Measurements from ENCODE around the gene DDX24.

DDX24 gene

DNA sequence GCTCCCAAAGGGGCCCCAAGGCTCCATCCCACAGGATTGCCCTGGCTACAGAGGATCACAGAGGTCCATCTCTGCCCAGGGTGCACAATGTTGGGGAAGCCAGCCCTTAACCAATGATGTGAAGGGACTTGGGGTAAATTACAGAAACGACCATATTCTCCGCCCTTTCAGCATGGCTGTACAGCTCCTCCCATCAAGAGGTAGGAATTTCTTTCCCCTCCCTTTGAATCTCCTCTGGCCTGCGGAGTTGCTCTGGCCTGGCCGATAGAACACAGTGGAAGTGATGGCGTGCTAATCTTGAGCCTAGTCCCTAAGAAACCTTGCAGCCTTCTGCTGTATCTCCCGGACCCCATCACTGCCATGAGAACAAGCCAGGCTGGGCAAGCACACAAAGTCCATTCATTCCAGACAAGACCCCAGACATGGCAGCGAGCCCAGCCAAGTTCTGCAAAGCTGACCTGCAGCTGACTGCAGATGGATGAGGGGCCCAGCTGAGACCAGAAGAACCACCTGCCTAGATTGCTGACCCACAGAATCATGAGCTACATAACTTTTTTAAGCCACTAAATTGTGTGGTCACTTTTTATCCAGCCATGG is 22.6 kb upstream of the DDX24 start:
- TF ChIP-seq, protein P1, sequence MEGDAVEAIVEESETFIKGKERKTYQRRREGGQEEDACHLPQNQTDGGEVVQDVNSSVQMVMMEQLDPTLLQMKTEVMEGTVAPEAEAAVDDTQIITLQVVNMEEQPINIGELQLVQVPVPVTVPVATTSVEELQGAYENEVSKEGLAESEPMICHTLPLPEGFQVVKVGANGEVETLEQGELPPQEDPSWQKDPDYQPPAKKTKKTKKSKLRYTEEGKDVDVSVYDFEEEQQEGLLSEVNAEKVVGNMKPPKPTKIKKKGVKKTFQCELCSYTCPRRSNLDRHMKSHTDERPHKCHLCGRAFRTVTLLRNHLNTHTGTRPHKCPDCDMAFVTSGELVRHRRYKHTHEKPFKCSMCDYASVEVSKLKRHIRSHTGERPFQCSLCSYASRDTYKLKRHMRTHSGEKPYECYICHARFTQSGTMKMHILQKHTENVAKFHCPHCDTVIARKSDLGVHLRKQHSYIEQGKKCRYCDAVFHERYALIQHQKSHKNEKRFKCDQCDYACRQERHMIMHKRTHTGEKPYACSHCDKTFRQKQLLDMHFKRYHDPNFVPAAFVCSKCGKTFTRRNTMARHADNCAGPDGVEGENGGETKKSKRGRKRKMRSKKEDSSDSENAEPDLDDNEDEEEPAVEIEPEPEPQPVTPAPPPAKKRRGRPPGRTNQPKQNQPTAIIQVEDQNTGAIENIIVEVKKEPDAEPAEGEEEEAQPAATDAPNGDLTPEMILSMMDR (IDR thresholded peaks at IDR 0.05), result no peak

DNA sequence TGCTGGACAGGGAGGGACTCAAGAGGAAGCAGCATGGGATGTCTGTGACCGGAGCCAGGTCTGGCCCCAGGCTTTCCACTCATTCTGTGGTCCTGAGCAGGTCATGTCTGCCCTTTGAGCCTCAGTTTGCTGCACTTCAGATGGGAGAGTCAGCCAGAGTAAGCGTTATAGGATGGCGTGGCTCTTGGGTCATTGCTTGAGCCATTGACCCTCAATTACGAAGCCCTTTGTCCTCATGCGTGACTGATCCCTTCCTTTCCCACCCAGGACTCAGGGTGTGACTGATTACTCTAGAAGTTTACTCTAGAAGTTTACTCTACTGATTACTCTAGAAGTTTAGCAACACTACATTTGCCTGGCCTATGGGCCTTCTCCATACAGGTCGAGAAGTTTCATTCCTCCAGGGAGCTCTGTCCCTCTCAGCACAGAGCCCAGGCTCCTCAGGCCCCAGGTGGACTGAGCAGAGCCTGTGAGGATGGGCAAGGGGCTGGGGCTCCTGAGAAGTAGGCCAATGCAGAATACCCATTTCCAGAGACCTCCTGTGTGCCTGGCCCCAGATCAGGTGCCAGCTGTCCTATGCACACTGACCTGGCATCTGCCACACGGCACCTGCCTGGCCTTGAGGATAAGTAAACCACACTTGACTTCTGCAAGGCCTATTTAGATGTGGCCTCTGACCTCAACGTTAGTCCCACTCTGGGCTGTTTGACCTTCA is 21.9 kb upstream of the DDX24 start:
- TF ChIP-seq, protein P1 (IDR thresholded peaks at IDR 0.05), result no peak

DNA sequence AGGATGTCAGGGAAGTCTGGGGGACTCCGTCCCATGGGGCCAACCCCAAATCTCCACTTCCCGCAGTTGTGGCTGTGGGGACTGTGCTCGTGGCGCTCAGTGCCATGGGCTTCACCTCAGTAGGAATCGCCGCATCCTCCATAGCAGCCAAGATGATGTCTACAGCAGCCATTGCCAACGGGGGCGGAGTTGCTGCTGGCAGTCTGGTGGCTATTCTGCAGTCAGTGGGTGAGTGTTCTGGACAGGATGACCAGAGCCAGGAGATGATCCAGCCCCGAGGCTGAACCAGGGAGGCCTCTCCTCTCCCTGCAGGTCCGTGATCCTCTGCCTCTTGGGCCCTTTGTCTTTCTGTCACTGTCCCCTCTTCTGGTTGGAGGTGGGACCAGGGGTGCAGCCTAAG is 20.7 kb upstream of the DDX24 start:
- TF ChIP-seq, protein P1 (IDR thresholded peaks at IDR 0.05), result no peak

DNA sequence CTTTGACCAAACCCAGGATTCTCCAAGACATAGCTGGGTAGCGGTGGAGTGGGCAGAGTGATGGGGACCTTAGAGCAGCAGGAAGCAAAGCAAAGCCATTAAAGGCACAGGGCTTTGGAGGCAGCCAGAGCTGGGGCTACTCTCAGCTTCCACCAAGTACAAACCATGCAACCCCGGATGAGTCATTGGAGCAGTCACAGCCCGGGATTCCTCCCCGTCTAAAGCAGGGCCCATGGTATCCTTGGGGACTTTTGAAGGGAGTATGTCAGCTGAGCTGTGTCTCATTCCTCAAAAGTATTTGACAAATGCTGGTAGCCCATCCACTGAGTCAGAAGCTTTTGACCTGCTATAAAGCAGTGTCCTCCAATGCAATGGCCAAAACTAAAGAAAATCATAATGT is 19.8 kb upstream of the DDX24 start:
- TF ChIP-seq, protein P1 (IDR thresholded peaks at IDR 0.05), result no peak

DNA sequence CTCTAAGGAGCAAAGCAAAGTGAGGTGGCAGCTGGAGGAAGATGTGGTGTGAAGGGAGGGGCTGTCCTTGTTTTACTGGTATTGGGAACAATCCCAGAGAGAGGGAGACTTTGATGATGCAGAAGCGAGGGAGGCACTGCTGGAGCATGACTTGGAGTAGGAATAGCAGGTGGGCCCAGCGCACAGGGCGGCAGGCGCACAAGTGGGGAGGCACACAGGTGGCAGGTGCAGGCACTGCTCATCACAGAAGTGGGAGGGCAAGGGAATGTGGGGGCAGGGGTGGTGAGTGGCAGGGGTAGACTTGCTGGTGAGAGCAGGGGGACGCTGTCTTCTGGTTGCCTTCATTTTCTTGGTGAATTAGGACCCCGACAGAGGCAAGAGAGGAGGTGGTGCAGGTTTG is 18.0 kb upstream of the DDX24 start:
- TF ChIP-seq, protein P1 (IDR thresholded peaks at IDR 0.05), result no peak

DNA sequence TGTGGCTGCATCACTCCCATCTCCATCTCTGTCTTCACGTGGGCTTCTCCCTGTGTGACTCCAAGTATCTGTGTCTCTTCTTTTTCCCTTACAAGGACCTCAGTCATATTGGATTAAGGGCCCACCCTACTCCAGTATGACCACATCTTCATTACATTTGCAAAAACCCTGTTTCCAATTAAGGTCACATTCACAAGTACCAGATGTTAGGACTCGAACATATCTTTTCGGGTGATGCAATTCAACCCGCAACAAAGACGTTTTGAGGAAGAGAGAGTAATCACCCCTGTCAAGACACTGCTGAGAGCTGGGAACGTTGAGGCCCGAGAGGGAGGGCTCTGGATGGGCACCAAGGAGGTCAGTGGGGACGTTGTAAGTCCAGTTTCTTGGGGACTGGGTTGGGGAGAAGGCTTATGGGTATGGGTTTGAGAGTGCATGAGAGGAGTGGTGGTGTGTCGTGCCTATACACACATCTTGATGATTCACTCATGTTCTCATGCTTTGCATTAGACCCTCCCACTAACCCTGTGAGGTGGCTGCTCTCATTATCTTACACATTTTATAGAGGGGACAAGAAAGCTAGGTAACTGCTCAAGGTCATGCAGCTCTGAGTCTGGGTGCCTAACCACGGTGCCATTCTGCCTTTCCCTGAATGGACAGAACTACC is 17.5 kb upstream of the DDX24 start:
- TF ChIP-seq, protein P1 (IDR thresholded peaks at IDR 0.05), result no peak

DNA sequence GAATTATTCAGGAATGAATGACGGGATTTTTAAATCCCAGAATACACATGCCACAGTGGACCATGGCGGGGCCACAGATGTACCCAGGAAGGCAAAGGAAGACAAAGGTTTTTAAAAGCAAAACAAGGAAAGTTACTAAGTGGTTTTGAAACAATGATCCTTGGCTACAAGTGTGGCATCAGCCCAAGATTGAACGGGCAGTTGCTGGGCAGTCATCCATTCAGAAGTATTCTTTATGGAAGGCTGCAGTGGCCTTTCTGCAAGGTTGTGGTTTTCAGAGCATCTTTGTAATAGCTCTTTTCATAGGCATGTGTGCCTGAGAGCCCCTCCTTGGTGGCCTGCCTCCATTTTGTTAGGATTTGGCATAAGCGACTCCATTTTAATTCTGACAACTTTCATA is 16.1 kb upstream of the DDX24 start:
- TF ChIP-seq, protein P1 (IDR thresholded peaks at IDR 0.05), result no peak

Data from LNCAP (cell line).